HUES6 (cell line): ENCODE data around the gene EOLA1.
"Not testable (repeated sequence)": the region's sequence is repeated elsewhere in the genome, so short reads cannot be mapped to it uniquely, and the experiment has no call there.

ENCODE experiments used
- H3K27ac ChIP-seq: 2 replicates; pipeline ENCODE4 v1.7.0; 2013; ENCODE audit warnings: low read depth, mild to moderate bottlenecking, low read length, inconsistent platforms
- H3K27me3 ChIP-seq: 2 replicates; pipeline ENCODE4 v1.6.1; 2013; ENCODE audit warnings: low read length; ENCODE audit not compliant: control insufficient read depth, insufficient read depth
- H3K36me3 ChIP-seq: 2 replicates; pipeline ENCODE4 v1.6.1; 2013; ENCODE audit warnings: low read length; ENCODE audit not compliant: control insufficient read depth, insufficient read depth
- H3K4me1 ChIP-seq: 2 replicates; pipeline ENCODE4 v1.6.1; 2013; ENCODE audit warnings: low read length; ENCODE audit not compliant: control insufficient read depth, insufficient read depth
- H3K4me3 ChIP-seq: 2 replicates; pipeline ENCODE4 v1.5.1; 2013; ENCODE audit warnings: low read depth, low read length
- H3K9ac ChIP-seq: one replicate; pipeline ENCODE4 v1.6.1; 2013; ENCODE audit warnings: mild to moderate bottlenecking, low read length
- H3K9me3 ChIP-seq: 2 replicates; pipeline ENCODE4 v1.6.1; 2013; ENCODE audit warnings: low read depth, low read length; ENCODE audit not compliant: control insufficient read depth, insufficient read depth

Gene EOLA1

DNA sequence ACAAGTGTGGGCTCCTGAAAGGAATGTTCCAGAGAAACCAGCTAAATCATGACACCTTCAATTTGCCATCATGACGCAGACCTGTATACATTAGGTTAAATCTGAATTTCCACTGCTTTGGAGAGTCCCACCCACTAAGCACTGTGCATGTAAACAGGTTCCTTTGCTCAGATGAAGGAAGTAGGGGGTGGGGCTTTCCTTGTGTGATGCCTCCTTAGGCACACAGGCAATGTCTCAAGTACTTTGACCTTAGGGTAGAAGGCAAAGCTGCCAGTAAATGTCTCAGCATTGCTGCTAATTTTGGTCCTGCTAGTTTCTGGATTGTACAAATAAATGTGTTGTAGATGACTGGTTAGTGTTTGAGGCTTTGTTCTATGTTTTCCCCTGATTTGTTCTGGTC is 6.2 kb downstream of the EOLA1 start:
- not testable (repeated sequence) for H3K27me3 ChIP-seq, H3K4me3 ChIP-seq, H3K9ac ChIP-seq, H3K9me3 ChIP-seq, H3K36me3 ChIP-seq, H3K4me1 ChIP-seq, H3K27ac ChIP-seq

- H3K9me3 ChIP-seq, H3K4me1 ChIP-seq, H3K27ac ChIP-seq, H3K36me3 ChIP-seq, H3K9ac ChIP-seq, H3K4me3 ChIP-seq, H3K27me3 ChIP-seq: not testable (repeated sequence)
These were observed 7.0 kb downstream of the EOLA1 start for GRCh38 chrX:149547782-149548181.

- not testable (repeated sequence) for H3K4me3 ChIP-seq, H3K9me3 ChIP-seq, H3K27me3 ChIP-seq, H3K9ac ChIP-seq, H3K27ac ChIP-seq, H3K36me3 ChIP-seq, H3K4me1 ChIP-seq
These were observed 8.9 kb downstream of the EOLA1 start, which contains the start of gene HSFX3 for GRCh38 chrX:149549701-149550100. TSS of gene HSFX3 (minus strand) at chrX:149549924. CDS start at chrX:149549852, 72 bp downstream.

DNA sequence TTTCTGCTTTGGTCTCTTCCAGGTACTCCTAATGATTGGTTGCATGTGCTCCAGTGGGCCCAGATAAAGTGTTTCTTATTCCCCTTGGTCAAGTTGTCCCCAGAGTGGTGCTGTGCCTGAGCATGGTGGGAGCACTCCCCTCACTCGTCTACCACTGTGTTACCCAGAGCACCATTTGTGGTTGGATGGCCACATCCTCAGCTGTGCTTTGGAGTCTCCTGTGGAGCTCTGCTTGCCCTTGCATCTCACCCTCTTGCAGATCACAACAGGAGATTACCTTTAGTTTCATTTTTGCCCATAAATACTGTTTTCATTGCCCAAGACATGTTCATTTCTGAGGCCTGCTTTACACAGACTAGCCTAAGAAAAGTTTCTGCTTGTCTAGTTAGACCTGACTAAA is 9.6 kb downstream of the EOLA1 start:
- H3K27ac ChIP-seq, H3K4me1 ChIP-seq, H3K9me3 ChIP-seq, H3K36me3 ChIP-seq, H3K27me3 ChIP-seq, H3K4me3 ChIP-seq, H3K9ac ChIP-seq: not testable (repeated sequence)

- not testable (repeated sequence) for H3K4me3 ChIP-seq, H3K27ac ChIP-seq, H3K4me1 ChIP-seq, H3K9me3 ChIP-seq, H3K9ac ChIP-seq, H3K27me3 ChIP-seq, H3K36me3 ChIP-seq
These were observed 10.6 kb downstream of the EOLA1 start for GRCh38 chrX:149551245-149551938.

DNA sequence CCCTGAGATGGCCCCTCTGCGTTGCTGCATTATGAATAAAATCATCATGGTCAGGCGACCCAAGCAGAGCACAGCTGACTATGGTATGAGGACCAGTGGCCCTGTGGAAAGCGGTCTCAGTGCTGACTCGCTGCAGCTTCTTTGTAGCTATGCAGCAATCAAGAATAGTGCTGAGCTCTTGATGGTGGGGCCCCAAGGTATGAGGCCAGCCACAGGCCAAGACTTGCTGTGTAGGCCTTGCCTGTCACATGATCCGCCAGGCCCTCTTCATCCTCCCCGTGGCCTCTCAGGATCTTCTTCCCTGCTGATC is 11.1 kb downstream of the EOLA1 start:
- not testable (repeated sequence) for H3K9ac ChIP-seq, H3K36me3 ChIP-seq, H3K27ac ChIP-seq

GRCh38 chrX:149555251-149555650 is 14.4 kb downstream of the EOLA1 start:
- not testable (repeated sequence) for H3K36me3 ChIP-seq, H3K9me3 ChIP-seq, H3K4me3 ChIP-seq, H3K27me3 ChIP-seq, H3K4me1 ChIP-seq, H3K9ac ChIP-seq, H3K27ac ChIP-seq

More for the DNA sequence above, 11.1 kb downstream of the EOLA1 start:
- H3K4me1 ChIP-seq, H3K27me3 ChIP-seq, H3K4me3 ChIP-seq, H3K9me3 ChIP-seq: not testable (repeated sequence)

- Histone ChIP-seq H3K27me3 (no peaks in the 10 kb centered on the region), H3K36me3 (no peaks in the 10 kb centered on the region), H3K27ac (no peak overlapping the region), H3K9ac (no peak overlapping the region), H3K4me1 (no peaks in the 10 kb centered on the region), H3K9me3 (peaks cover 8% of the 10 kb centered on the region), H3K4me3 (no peak overlapping the region)
These were observed 22.5 kb downstream of the EOLA1 start for GRCh38 chrX:149563359-149563758.

GRCh38 chrX:149567621-149568417 is 27.0 kb downstream of the EOLA1 start:
- H3K9me3 ChIP-seq = peaks cover 7% of the 10 kb centered on the region
- no peaks in the 10 kb centered on the region for H3K27me3 ChIP-seq
- H3K36me3 ChIP-seq = no peaks in the 10 kb centered on the region
- no peak overlapping the region for H3K4me3 ChIP-seq
- peaks cover 8% of the 10 kb centered on the region; the same call in 1 of the 2 replicates for H3K4me1 ChIP-seq
- H3K27ac ChIP-seq = no peak overlapping the region
- H3K9ac ChIP-seq = no peak overlapping the region

DNA sequence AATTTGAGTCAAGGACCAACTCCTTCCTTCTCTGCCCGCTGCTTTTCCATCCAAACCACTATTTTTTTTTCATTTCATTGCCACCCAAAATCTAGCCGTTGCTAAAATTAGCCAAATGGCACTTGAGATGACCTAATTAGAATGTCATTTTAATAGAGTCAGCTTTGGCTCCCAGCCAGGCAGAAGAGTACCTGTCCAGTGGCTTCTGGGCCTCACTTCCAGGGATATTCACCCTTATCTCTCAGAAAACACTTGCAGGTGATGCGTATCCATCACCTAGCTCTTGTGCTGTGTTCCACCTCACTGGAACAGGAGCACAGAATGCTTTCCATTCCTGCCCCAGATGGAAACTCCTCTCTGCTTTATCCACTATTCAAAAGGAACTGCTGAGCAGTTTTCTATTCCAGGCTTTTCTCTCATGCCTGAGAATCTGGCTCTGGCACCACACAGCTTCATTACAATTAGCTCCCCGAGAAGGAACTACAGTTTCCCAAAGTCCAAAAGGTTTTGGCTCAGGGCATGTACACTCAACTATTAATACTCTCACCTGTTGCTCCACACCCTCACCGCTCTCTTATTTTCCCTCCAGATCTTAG is 28.0 kb downstream of the EOLA1 start:
- no peak overlapping the region for H3K27ac ChIP-seq
- H3K4me1 ChIP-seq = peaks cover 8% of the 10 kb centered on the region; the same call in 1 of the 2 replicates
- H3K4me3 ChIP-seq = no peak overlapping the region
- H3K9ac ChIP-seq = no peak overlapping the region
- H3K27me3 ChIP-seq = no peaks in the 10 kb centered on the region
- no peaks in the 10 kb centered on the region for H3K36me3 ChIP-seq
- no peaks in the 10 kb centered on the region; the same call in 1 of the 2 replicates for H3K9me3 ChIP-seq

DNA sequence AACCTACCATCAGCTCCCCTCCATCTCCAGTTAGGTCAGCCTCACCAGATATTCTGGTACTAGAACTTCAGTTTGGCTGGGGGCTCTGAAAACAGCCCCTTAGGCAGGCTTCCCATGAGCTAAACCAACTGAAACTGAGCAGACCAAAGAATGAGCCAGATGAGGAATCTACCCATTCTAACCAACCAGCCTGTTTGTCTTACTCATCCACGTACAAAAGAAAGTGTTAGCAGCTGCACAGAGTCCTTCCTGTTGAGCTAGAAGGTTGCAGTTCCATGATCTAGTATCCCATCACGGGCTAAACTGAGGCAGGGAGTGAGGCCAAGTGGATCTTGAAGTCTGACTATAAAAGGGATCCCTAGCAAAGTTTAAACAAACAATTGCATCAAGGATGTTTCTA is 29.0 kb downstream of the EOLA1 start:
- no peak overlapping the region for H3K4me3 ChIP-seq
- H3K27ac ChIP-seq = no peak overlapping the region
- peaks cover 8% of the 10 kb centered on the region; the same call in 1 of the 2 replicates for H3K4me1 ChIP-seq
- H3K36me3 ChIP-seq = no peaks in the 10 kb centered on the region
- no peaks in the 10 kb centered on the region; the same call in 1 of the 2 replicates for H3K9me3 ChIP-seq
- no peaks in the 10 kb centered on the region for H3K27me3 ChIP-seq
- H3K9ac ChIP-seq = no peak overlapping the region
